ENCODE results near the gene CERS1. TPM values are rescaled to one million over a fixed set of nuclear protein-coding genes. Genes with fewer than 3 reads are reported as not detected.

The CERS1 gene
- total RNA-seq, 1 donor from 2014 or later, result 5.6 TPM

GRCh38 chr19:18840288-18841267, 55.4 kb downstream of the CERS1 start:
- DNase-seq (ENCODE audit: low read depth in 2 of 2), result no peak

- no peak for DNase-seq (ENCODE audit: low read depth in 2 of 2)
Observed at GRCh38 chr19:18839465-18840287, 56.3 kb downstream of the CERS1 start.

GRCh38 chr19:18834644-18834984, 61.3 kb downstream of the CERS1 start:
- no peak for DNase-seq (ENCODE audit: low read depth in 2 of 2)

GRCh38 chr19:18833849-18834643, 61.9 kb downstream of the CERS1 start:
- DNase-seq (ENCODE audit: low read depth in 2 of 2), result peak; percentile 24 to 31

GRCh38 chr19:18833141-18833476, 62.8 kb downstream of the CERS1 start:
- no peak for DNase-seq (ENCODE audit: low read depth in 2 of 2)

GRCh38 chr19:18832306-18833140, 63.4 kb downstream of the CERS1 start:
- DNase-seq (ENCODE audit: low read depth in 2 of 2), result peak; percentile 39 to 42

GRCh38 chr19:18831524-18832305, 64.2 kb downstream of the CERS1 start, which contains the start of gene UPF1:
Gene UPF1, plus strand, starts transcription at chr19:18831959. Its CDS starts 251 bp downstream, at chr19:18832210.
- peak; percentile 94 to 95 for DNase-seq (ENCODE audit: low read depth in 2 of 2)

GRCh38 chr19:18830488-18830887, 65.5 kb downstream of the CERS1 start:
- DNase-seq (ENCODE audit: low read depth in 2 of 2), result no peak

GRCh38 chr19:18828786-18829185, 67.2 kb downstream of the CERS1 start:
- DNase-seq (ENCODE audit: low read depth in 2 of 2), result no peak

Other genes with a start within 250 kb of the CERS1 start
- gene CRTC1, start 212.5 kb downstream of the CERS1 start, total RNA-seq, result 0.44 and 0.79 TPM in 2 replicates
- not detected in 2 replicates for gene COMP, start 104.9 kb downstream of the CERS1 start, total RNA-seq
- 42.9 and 51.6 TPM in 2 replicates for gene UPF1, start 64.2 kb downstream of the CERS1 start, total RNA-seq
- gene COPE, start 23.2 kb upstream of the CERS1 start, total RNA-seq, result 145 and 149 TPM in 2 replicates
- gene DDX49, start 23.6 kb upstream of the CERS1 start, total RNA-seq, result 38.6 and 40.3 TPM in 2 replicates
- 124 and 279 TPM in 2 replicates for gene HOMER3, start 45.1 kb upstream of the CERS1 start, total RNA-seq
- 8.1 and 14.7 TPM in 2 replicates for gene SUGP2, start 137.4 kb upstream of the CERS1 start, total RNA-seq
- gene ARMC6, start 137.4 kb upstream of the CERS1 start, total RNA-seq, result 32.3 and 49.8 TPM in 2 replicates
- gene SLC25A42, start 167.8 kb upstream of the CERS1 start, total RNA-seq, result 2.8 and 3.0 TPM in 2 replicates
- gene TMEM161A, start 242.3 kb upstream of the CERS1 start, total RNA-seq, result 11.3 and 14.7 TPM in 2 replicates